Measurements from ENCODE around the gene CD27. TPM values are rescaled to one million over a fixed set of nuclear protein-coding genes. Genes with fewer than 3 reads are reported as not detected.

Gene CD27
- total RNA-seq: not detected in 2 replicates

GRCh38 chr12:6444704-6445688 lies at the start of gene CD27:
TSS of gene CD27 (plus strand) at chr12:6444955. CDS start at chr12:6445096, 141 bp downstream.

GRCh38 chr12:6451348-6452244 lies 6.8 kb downstream of the CD27 start, which contains the start of gene TAPBPL:
TSS of gene TAPBPL (plus strand) at chr12:6452042. CDS start at chr12:6452249, 207 bp downstream.

DNA sequence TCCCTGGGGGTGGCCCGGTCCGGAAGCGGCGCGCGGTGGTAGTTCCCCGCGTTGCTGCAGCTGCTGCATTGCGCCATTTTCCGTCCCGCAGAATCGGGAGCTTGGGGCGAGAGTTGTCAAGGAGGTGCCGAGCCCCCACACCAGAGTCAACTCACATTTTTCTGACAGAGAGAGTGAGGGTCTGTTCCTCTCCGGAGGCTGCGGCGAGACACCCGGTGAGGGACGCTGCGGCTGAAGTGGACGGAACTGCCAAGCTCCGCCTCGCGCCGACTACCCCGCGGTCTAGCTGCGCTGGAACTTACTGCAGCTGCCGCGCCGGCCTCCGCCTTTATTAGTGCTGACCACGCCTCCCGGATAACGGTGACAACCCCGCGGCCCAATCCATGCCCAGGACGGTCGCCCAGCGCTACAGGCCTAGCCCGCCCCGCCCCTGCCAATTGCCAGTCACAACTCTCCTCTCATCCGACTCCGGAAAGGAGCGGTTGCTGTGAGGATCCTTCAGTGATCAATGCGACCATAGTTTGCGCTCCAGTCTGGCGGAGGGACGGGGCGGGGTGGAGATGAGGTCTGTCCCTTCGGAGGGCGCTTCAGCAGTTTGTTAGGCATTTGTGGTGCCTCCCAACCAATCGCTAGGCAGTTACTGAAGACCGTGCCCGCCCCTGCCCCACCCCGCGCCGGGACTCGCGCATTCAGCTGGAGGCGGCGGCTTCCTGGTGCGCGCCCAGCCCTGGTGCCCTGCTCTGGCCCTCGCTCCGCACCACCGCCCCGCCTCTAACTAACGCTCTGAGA lies 25.8 kb downstream of the CD27 start, which contains the start of gene VAMP1:
Gene VAMP1 (minus strand): TSS at position 303 of the 789 bp plus-strand sequence. CDS start 146 bp downstream, at position 157.

DNA sequence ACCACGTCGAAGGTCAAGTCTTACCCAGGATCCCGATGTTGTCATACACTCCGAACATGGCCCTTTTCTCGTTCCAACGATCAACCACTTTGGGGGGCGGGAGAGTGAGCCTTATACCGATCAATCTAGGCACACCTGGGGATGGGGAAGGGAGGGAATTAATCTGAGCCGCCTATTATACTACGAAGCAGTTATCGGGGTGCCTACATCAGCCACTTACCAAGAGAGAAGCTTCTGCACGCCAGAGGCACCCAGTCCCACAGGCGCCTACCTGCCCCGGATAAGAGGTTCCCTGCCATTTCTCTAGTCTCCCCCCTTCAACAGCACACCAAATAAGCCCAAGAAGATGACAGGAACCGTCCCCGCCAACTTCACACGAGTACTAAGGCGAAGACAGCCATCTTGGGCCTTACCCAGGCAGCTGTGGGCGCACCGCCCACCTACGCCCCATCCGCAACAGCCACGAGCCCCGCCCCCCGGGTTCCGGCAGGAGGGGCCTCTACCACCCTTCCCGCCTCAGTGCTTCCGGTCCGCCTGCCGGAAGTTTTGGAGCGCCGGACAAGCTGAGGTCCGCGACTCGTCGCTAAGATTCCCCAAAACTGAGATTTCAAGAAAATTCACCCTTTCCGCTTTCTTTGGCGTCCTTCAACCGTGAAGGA lies 48.2 kb downstream of the CD27 start, which contains the start of gene MRPL51:
Gene MRPL51 (minus strand): TSS at position 425 of the 659 bp plus-strand sequence. CDS start 126 bp downstream, at position 299.

GRCh38 chr12:6493497-6494257 lies 48.9 kb downstream of the CD27 start, which contains the start of gene NCAPD2:
TSS of gene NCAPD2 (plus strand) at chr12:6494102. CDS start at chr12:6495099, 997 bp downstream.

Other genes with a start within 250 kb of the CD27 start
- gene CD9, start 244.6 kb upstream of the CD27 start, total RNA-seq: 364 and 415 TPM in 2 replicates
- 0.13 and 0.39 TPM in 2 replicates for gene PLEKHG6, start 134.3 kb upstream of the CD27 start, total RNA-seq
- gene TNFRSF1A, start 102.9 kb upstream of the CD27 start, total RNA-seq: 134 and 172 TPM in 2 replicates
- 0.07 TPM in 1 of 2 replicates, not detected in the other for gene SCNN1A, start 69.4 kb upstream of the CD27 start, total RNA-seq
- 80.0 and 101 TPM in 2 replicates for gene LTBR, start 60.8 kb upstream of the CD27 start, total RNA-seq
- 7.6 and 14.7 TPM in 2 replicates for gene TAPBPL, start 7.1 kb downstream of the CD27 start, total RNA-seq
- 10.9 and 20.4 TPM in 2 replicates for gene VAMP1, start 25.7 kb downstream of the CD27 start, total RNA-seq
- gene MRPL51, start 48.3 kb downstream of the CD27 start, total RNA-seq: 71.8 and 72.8 TPM in 2 replicates
- gene NCAPD2, start 49.1 kb downstream of the CD27 start, total RNA-seq: 40.5 and 47.6 TPM in 2 replicates
- gene GAPDH, start 89.6 kb downstream of the CD27 start, total RNA-seq: 12,763 and 13,179 TPM in 2 replicates
- 14.7 and 16.1 TPM in 2 replicates for gene IFFO1, start 111.1 kb downstream of the CD27 start, total RNA-seq
- 10.0 and 19.5 TPM in 2 replicates for gene NOP2, start 123.3 kb downstream of the CD27 start, total RNA-seq
- 238 and 263 TPM in 2 replicates for gene CHD4, start 162.4 kb downstream of the CD27 start, total RNA-seq
- 0.03 TPM in 1 of 2 replicates, not detected in the other for gene LPAR5, start 191.0 kb downstream of the CD27 start, total RNA-seq
- 0.13 and 0.26 TPM in 2 replicates for gene ACRBP, start 202.5 kb downstream of the CD27 start, total RNA-seq
- gene ING4, start 218.2 kb downstream of the CD27 start, total RNA-seq: 26.9 and 27.4 TPM in 2 replicates
- gene ZNF384, start 244.4 kb downstream of the CD27 start, total RNA-seq: 16.4 and 16.8 TPM in 2 replicates